Thoracic aorta (tissue), 2 donors: ENCODE data around the gene GPSM3. TPM values are rescaled to one million over a fixed set of nuclear protein-coding genes. Genes with fewer than 3 reads are reported as not detected.

Experiments used
- ATAC-seq: fragments of 150-250 bp; one replicate; pipeline ENCODE4 v1.8.0; 2017; ENCODE audit warnings: low read depth; ENCODE audit not compliant: insufficient number of reproducible peaks, low FRiP score
- DNase-seq: peaks from one replicate; pipeline ENCODE4 v3.0.0-alpha.2; 2020; ENCODE audit warnings: low spot score
- H3K27ac ChIP-seq, 2 donors: fragments of 200-600 bp; sonication (generic); 1 replicate in 1 of 2; 2 replicates in 1 of 2; pipeline ENCODE4 v1.5.1; 2016; ENCODE audit warnings: mild to moderate bottlenecking in 2 of 2, moderate library complexity in 2 of 2
- H3K27me3 ChIP-seq: fragments of 200-600 bp; sonication (generic); replicated peaks from 2 replicates; pipeline ENCODE4 v1.6.0; 2016; ENCODE audit warnings: mild to moderate bottlenecking; ENCODE audit not compliant: insufficient read depth
- H3K36me3 ChIP-seq: fragments of 200-600 bp; sonication (generic); one replicate; pipeline ENCODE4 v1.5.1; 2016
- H3K4me1 ChIP-seq, 2 donors: fragments of 200-600 bp; sonication (generic); 1 replicate in 1 of 2; 2 replicates in 1 of 2; pipeline versions ENCODE4 v1.5.1 to v1.6.0; 2016; ENCODE audit warnings: low read depth in 2 of 2, mild to moderate bottlenecking in 1 of 2; ENCODE audit not compliant: control insufficient read depth in 1 of 2
- H3K4me3 ChIP-seq: fragments of 200-600 bp; sonication (generic); 2 replicates; pipeline ENCODE4 v1.5.1; 2016; ENCODE audit warnings: mild to moderate bottlenecking
- H3K9me3 ChIP-seq: fragments of 200-600 bp; sonication (generic); 2 replicates; pipeline ENCODE4 v1.5.1; 2016
- CTCF ChIP-seq: fragments of 200-600 bp; sonication (generic); IDR thresholded peaks from one replicate; pipeline ENCODE4 v1.5.1; 2019; ENCODE audit warnings: antibody characterized with exemption
- total RNA-seq, 2 donors: library from RNA; depleted of rRNA; stranded (reverse); fragments of >200 nt; gene quantifications; one replicate each; pipeline versions ENCODE4 v1.1.0 to v1.2.3, GENCODE V29; 2016

GPSM3 gene
- total RNA-seq, 2 donors from 2014 or later, result 11.9 to 22.2 TPM

- Histone ChIP-seq H3K4me3 (peak overlapping the region; percentile 98), H3K27me3 (no peaks in the 10 kb centered on the region), H3K27ac (peak overlapping the region; percentile 94 to 96), H3K36me3 (peaks cover 5% of the 10 kb centered on the region), H3K4me1 (peaks cover 22 to 40% of the 10 kb centered on the region in 2 donors), H3K9me3 (no peaks in the 10 kb centered on the region)
- TF ChIP-seq CTCF, result no peak
- ATAC-seq (peak; percentile 16), DNase-seq (no peak)
Observed at GRCh38 chr6:32177183-32177787, 15.2 kb downstream of the GPSM3 start.

- Histone ChIP-seq H3K36me3 (peaks cover 5% of the 10 kb centered on the region), H3K4me1 (peaks cover 22 to 40% of the 10 kb centered on the region in 2 donors), H3K27me3 (no peaks in the 10 kb centered on the region), H3K9me3 (no peaks in the 10 kb centered on the region), H3K4me3 (peak overlapping the region; percentile 98), H3K27ac (peak overlapping the region; percentile 94 to 96)
- no peak for DNase-seq
- ATAC-seq, result no peak
- no peak for TF ChIP-seq CTCF
Observed at GRCh38 chr6:32176476-32177182, 15.8 kb downstream of the GPSM3 start.

- H3K4me3 ChIP-seq, result peak within 1 kb of the TSS; percentile 98
- peak within 1 kb of the TSS; percentile 94 to 96 for H3K27ac ChIP-seq
- DNase-seq, result peak; percentile 83
- H3K36me3 ChIP-seq, result peaks cover 5% of the 10 kb centered on the region
- no peaks in the 10 kb centered on the region for H3K9me3 ChIP-seq
- peak; percentile 47 for ATAC-seq
- no peaks in the 10 kb centered on the region for H3K27me3 ChIP-seq
- peaks cover 22 to 40% of the 10 kb centered on the region in 2 donors for H3K4me1 ChIP-seq
- TF ChIP-seq CTCF, result no peak
Observed at GRCh38 chr6:32175711-32176475, 16.6 kb downstream of the GPSM3 start, which contains the start of gene AGPAT1. Gene AGPAT1, minus strand, starts transcription at chr6:32176084. Its CDS starts 4,588 bp downstream, at chr6:32171496.

GRCh38 chr6:32175322-32175710 lies 17.1 kb downstream of the GPSM3 start:
- H3K27me3 ChIP-seq, result no peaks in the 10 kb centered on the region
- no peaks in the 10 kb centered on the region for H3K9me3 ChIP-seq
- no peak for TF ChIP-seq CTCF
- H3K27ac ChIP-seq, result peak overlapping the region; percentile 82 to 96
- DNase-seq (no peak), ATAC-seq (no peak)
- peaks cover 22 to 39% of the 10 kb centered on the region in 2 donors for H3K4me1 ChIP-seq
- peak overlapping the region; percentile 98 for H3K4me3 ChIP-seq
- H3K36me3 ChIP-seq, result peaks cover 11% of the 10 kb centered on the region

- peaks cover 9% of the 10 kb centered on the region for H3K36me3 ChIP-seq
- no peaks in the 10 kb centered on the region for H3K27me3 ChIP-seq
- H3K4me1 ChIP-seq, result peaks cover 14 to 30% of the 10 kb centered on the region in 2 donors
- no peak for TF ChIP-seq CTCF
- no peak overlapping the region for H3K27ac ChIP-seq
- ATAC-seq (no peak), DNase-seq (no peak)
- H3K9me3 ChIP-seq, result no peaks in the 10 kb centered on the region
- no peak overlapping the region for H3K4me3 ChIP-seq
Observed at GRCh38 chr6:32174416-32174815, 18.0 kb downstream of the GPSM3 start.
